Right forelimb (tissue), 1 donor: ENCODE measurements around the gene MRPS21.
"Not testable (repeated sequence)": the region's sequence is repeated elsewhere in the genome, so short reads cannot be mapped to it uniquely, and the experiment has no call there.

ENCODE experiments used
- DNase-seq: peaks from one replicate; pipeline ENCODE4 v3.0.0-alpha.2; 2018

The MRPS21 gene

DNA sequence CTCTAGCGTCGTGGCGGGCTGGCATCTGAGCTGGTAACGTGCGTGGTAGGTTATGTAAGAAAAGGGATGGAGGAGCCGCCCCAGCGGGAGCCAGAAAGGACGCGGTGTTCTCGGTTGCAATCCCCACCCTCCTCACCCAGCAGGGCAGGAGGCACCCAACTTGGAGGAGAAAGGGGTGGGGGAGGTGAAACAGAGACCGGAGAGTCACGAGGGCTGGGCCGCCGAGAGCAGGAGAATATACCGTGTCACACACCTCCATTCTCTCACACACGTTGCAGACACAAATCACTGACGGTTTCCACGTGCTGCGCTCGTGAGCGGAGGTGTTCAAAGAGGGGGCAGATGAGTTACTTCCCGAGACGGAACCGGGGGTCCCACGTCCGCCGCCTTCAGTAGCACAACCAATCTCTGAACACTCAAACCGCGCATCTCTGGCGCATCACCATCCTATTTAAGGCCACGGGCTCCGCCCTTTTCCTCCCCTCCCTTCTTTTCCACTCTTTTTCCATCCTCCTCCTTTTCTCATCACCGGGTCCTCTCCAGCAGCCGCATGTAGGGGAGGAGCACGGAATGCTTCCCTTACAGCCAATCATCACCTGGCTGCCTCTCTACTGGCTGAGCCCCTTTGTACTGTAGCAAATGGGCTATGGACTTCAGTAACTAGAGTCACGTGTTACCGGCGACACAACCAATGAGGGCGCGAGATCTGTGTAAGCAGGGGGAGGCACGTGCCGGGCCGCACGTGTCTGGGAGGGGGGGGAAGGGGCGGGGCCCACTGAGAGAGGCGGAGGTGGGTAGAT, 11.7 kb upstream of the MRPS21 start, which contains the start of gene CIART:
Gene CIART (plus strand): TSS at position 797 of the 800 bp plus-strand sequence. CDS start 714 bp downstream, outside the sequence.
- DNase-seq = peak; percentile 93

DNA sequence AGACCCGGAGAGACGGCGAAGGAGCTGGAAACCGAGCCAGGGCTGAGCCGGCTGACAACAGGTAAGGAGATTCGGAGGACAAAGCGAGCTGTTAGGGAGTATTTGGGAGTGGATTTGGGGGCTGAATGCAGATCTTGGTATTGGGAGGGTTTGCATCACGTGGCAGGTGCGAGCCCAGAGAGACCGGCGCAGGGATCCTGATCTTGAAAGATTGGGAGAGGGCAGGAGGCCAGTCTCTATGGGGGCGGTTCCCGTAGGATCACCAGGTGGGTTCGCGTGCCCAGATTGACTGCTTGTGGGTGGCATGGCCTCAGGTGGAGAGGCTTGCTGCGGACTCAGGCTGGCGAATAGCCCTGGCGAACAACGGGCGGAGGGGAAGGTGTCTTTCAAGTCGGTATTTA, 11.1 kb upstream of the MRPS21 start:
- no peak for DNase-seq

DNA sequence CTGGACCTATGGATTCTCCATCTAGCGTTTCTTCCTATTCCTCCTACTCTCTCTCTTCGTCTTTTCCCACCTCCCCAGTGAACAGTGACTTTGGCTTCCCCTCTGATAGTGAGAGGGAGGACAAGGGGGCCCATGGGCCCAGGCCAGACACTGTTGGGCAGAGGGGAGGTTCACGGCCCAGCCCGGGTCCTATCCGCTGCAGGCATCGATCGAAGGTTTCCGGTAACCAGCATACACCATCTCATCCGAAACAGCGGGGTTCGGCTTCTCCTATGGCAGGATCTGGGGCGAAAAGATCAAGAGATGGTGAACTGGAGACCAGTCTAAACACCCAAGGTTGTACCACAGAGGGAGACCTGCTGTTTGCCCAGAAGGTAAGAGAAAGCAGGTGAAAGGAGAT, 10.4 kb upstream of the MRPS21 start:
- DNase-seq = no peak

DNA sequence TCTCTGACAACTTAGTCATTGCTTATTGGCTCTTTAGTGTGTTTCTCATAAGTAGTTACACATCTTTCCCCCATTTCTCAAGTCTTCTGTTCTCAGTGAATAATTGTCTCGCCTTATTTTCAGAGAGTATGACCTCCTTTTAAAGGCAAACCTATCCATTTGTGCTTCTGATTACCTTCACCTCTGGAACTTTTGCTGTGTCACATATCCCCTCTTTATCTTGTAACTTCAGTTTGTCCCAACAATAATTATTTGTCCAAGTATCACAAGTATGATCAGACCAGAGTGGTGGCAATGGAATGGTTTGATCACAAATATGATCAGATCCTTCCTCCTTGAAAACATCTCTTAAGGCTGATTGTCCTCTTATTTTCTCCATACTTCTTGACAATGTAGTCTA, 5.3 kb upstream of the MRPS21 start:
- no peak for DNase-seq

DNA sequence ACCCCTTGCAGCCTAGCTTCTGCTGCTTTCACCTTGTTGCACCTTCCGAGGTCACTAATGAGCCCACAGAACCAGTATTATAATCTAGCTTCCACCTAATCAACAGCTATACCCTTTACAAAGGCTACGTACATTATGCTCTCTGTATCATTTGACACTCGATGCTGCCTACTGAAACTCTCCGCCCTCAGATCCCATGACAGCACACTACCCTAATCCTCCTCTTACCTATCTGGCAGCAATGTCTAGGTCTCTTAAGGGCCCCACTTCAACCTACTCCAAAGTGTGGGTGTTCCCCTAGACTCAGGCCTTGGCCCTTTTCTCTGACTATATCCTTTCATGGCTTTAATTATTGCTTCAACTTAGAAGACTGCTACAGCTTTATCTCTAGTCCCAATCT, 4.8 kb upstream of the MRPS21 start:
- DNase-seq = no peak

DNA sequence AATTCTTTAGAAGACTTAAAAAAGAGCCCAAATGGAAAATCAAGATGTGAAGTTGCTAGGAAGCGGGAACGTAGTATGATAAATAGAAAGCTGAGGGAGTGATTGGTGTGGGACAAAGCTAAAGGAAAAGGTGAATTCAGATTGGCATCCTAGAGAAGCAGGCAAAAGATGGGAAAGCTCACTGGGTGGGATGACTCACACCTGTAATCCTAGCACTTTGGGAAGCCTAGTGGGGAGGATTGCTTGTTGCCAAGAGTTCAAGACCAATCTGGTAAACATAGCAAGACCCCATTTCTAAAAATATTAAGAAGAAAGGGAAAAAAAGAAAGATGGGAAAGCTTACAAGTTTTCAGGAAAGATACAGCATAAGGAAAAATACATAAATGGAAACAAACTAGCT, 1.8 kb downstream of the MRPS21 start:
- no peak for DNase-seq

DNA sequence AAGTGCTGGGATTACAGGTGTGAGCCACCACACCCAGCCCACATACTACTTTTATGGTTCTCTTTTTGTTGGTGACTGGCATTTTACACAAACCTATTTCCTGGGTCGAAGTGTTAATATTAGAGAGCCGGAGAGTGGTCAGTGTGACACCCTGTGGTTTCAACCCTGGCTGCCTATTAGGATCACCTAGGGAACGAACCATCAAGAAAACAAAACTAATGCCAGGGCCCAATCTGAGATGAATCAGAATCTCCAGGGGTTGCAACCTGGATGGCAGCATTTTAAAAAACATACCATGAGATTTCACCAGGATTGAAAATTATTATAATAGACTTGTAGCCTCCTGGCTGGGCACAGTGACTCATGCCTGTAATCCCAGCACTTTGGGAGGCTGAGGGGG, 6.1 kb downstream of the MRPS21 start:
- DNase-seq = no peak

DNA sequence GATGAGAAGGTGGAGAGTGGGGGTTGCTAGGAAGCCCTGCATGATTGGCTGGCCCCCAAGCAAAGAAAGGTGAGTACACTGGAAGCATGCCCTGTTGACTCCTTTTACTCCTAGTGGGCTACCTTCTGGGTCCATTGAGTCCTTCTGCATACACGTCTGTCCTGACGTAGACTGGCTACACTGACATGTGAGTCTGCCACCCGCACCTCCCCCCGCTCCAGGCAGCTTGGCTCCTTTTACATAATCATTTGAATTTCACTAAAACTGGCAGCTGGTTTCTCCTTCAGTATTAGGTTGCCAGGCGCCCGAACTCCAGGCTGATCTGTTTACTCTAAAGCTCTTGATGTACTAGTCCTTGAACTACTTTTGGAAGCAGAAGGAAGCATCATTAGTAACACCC, 8.7 kb downstream of the MRPS21 start:
- no peak for DNase-seq

DNA sequence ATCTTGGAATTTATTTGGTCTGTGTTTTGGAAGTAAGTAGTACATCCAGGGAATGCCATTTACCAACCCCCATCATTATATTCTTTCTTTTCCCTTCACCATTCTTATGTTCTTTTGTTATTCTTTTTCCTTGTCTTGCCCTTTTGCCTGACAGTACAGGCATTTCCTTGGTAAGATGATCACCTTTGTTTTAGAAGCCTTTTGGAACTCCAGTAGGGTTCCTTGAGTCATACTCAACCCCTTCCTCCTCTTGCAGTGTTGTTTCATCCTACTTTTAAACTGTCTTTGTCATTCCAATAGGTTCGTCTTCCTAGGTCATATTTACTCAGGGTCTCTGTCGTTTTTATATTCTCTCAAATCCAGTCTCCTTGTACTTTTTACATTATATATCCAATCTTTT, 9.2 kb downstream of the MRPS21 start:
- DNase-seq = no peak

DNA sequence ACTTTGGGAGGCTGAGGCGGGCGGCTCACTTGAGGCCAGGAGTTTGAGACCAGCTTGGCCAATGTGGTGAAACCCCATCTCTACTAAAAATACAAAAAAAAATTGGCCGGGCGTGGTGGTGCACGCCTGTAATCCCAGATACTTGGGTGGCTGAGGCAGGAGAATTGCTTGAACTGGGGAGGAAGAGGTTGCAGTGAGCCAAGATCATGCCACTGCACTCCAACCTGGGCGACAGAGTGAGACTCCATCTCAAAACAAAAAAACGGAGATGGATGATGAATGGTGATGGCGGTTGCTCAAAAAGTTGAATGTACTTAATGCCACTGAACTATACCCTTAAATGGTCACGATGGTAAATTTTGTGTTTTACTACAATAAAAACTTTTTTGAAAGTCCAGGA, 14.9 kb downstream of the MRPS21 start:
- DNase-seq = not testable (repeated sequence)

DNA sequence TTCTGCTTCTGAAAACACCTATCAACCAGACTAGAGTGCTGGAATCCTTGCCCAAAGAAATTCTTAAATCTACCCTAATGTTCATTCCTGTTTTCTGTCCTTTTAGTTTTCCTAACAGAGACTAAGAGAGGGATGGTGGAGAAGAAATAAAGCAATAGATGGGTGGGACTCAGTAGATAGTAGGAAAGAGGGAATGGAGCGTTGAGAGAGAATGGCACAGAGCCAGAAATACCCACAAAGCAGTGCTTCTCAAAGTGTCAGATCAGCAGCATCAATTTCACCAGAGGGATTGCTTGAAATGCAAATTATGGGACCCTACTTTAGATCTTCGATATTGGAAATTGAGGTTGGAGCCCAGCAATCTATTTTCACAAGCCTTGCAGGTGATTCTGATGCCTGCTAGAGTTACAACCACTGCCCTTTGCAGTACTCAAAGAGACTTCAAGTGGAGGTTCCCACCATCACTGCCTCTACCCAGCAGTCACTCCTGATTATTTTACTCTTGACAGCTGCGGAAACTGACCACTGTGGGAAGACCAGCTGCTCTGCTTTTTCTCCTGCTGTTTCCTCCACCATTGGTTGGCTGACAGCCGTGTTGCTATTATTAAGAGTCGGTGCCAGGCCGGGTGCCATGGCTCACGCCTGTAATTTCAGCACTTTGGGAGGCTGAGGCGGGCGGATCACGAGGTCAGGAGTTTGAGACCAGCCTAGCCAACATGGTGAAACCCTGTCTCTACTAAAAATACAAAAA, 16.3 kb downstream of the MRPS21 start:
- DNase-seq = peak; percentile 45

DNA sequence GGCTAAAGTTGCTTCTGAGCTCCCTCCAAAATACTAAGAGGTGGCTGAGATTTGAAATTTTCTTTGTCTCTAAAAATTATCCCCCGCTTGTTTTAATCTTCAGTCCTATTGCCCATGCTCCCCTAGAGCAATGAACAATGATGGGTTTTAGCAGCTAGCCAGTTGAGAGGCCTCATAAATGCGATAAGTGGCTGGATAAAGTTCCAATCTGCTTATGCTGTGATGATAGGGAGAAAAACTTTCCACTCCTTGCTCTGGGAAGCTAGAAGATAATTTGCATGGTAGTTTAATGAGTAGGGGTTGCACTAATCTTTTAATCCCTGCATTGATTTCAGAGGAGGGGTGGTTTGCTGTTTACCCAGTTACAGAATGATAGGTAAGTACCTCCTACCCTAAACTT, 18.1 kb downstream of the MRPS21 start:
- DNase-seq = no peak

DNA sequence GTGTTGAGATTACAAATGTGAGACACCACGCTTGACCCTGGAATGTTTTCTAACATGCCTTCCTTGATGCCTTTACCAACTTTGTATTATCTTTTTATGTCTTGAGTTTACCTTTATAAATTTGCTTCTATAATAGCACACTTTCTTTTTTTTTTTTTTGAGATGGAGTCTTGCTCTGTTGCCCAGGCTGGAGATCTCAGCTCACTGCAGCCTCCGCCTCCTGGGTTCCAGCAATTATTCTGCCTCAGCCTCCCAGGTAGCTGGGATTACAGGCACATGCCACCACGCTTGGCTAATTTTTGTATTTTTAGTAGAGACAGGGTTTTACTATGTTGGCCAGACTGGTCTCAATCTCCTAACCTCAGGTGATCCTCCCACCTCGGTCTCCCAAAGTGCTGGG, 21.0 kb downstream of the MRPS21 start:
- DNase-seq = not testable (repeated sequence)

DNA sequence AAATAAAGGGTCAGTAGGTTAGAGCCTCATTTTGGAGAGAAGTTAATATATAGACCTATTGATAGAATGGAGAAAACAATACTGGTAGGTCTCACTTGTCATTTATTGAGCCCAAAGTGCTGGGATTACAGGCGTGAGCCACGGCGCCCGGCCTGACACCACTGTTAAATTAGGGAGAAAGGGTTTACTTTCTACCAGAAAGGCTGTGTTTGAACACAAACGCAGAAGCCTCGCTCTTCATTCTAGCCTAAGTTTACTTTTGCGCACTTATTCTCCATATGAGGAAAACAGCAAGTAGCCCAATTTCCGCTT, 27.0 kb downstream of the MRPS21 start:
- DNase-seq = no peak

DNA sequence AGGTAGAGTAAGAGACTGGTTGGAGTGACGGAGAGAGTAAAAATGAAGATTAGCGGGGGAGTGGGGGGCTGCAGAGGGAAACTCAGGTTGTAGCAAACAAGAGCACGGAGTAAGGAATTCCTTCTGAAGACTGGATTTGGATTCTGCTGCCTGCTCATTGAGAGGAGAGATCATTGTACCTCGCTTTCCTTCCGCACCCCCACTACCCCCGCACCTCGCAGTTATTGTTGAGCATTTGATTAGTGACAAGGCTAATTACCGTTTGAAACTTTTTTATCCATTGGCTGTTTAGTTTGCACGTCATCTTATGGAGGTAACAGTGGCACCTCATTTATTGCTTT, 28.1 kb downstream of the MRPS21 start:
- no peak for DNase-seq

DNA sequence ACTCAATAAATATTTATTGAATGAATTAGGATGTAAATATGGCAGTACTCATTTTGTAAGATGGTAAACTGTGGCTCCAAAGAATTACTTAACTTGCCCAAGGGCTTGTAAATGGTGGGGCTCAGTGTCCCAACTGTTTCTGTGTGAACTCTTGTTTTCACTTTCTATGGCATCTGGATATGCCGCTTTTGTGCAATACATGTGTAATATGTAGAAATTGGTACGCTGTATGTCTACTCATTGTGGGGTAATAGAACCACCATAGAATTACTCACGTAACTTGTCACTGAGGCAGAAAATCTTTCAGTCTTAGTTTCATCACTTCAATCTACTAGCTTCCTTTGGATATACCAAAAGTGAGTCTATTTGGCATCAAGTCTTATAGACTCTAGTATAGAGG, 28.6 kb downstream of the MRPS21 start:
- DNase-seq = no peak

DNA sequence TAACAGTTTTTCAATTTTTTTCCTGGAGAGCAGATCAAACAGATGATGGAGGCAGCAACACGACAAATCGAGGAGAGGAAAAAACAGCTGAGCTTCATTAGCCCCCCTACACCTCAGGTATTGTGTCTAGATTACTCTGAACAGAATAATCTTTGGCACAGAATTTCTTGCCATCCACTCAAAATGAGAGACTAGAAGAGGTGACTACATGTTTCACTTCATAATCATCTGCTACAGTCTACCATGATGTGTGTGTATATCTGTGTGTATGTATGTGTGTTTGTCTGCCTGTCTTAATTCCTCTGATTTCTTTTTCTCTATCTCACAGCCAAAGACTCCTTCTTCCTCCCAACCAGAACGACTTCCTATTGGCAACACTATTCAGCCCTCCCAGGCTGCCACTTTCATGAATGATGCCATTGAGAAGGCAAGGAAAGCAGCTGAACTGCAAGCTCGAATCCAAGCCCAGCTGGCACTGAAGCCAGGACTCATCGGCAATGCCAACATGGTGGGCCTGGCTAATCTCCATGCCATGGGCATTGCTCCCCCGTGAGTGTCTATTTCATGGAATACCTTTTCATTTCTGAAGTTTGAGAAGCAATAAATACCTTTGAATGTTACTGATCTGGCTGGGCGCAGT, 39.1 kb downstream of the MRPS21 start:
- no peak for DNase-seq

DNA sequence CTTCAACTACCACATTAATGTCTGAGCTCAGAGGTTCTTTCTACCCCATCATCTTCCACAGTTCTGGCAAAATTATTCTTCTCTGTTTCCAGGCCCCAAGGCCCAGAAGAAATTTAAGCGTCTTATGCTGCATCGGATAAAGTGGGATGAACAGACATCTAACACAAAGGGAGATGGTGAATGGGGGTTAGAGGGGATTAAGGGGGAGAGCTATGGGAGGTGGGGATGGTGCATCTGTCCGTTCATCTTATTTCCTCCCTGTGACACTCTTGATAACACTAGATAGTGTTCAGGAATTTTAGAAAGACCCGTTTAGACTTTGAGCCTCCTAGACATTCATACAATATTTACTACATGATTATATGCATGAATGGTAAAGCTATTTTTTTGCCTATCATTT, 52.7 kb downstream of the MRPS21 start:
- DNase-seq = no peak

DNA sequence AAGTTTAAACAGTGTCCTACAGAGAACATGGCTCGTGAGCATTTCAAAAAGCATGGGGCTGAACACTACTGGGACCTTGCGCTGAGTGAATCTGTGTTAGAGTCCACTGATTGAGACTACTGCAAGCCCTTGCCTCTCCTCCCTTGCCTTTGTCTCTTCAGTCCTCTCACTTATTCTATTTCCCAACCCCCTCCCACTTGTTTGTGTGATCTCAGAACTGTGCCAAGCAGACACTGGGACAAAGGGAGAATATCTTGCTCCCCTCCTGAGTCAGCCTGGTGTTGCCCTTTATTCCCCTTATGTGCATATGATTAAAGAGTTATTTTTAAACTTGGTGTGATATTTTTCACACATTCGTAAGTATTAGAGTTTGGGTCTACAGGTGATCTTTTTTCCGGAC, 59.2 kb downstream of the MRPS21 start:
- DNase-seq = no peak
